Activated CD4-positive, alpha-beta T cell treated with anti-CD3 and anti-CD28 coated beads, Interleukin-2, amount 50 U/mL, for 24 hours (primary cell): Measurements from ENCODE around the gene VAX1.

Source experiments
- DNase-seq, 2 donors: peaks; one replicate each; pipeline ENCODE4 v3.0.0-alpha.2; 2020; ENCODE audit warnings: low read depth in 1 of 2, low spot score in 1 of 2

The VAX1 gene

GRCh38 chr10:117164592-117165537, 26.8 kb upstream of the VAX1 start:
- DNase-seq = no peak

GRCh38 chr10:117163954-117164548, 26.0 kb upstream of the VAX1 start:
- no peak for DNase-seq

- no peak for DNase-seq
These were observed 25.2 kb upstream of the VAX1 start for GRCh38 chr10:117163061-117163953.

GRCh38 chr10:117162093-117163060, 24.3 kb upstream of the VAX1 start:
- no peak for DNase-seq

- DNase-seq = no peak
These were observed 23.4 kb upstream of the VAX1 start for GRCh38 chr10:117161386-117162033.

GRCh38 chr10:117160567-117160966, 22.5 kb upstream of the VAX1 start:
- DNase-seq = no peak

- no peak for DNase-seq
These were observed 21.3 kb upstream of the VAX1 start for GRCh38 chr10:117159390-117159789.

- DNase-seq = no peak
These were observed 20.2 kb upstream of the VAX1 start for GRCh38 chr10:117158297-117158696.

GRCh38 chr10:117152668-117153067, 14.6 kb upstream of the VAX1 start:
- DNase-seq = no peak

- no peak for DNase-seq
These were observed 10.2 kb upstream of the VAX1 start for GRCh38 chr10:117148284-117148683.

- DNase-seq = no peak
These were observed 6.9 kb upstream of the VAX1 start for GRCh38 chr10:117145019-117145418.

GRCh38 chr10:117143103-117143823, 5.2 kb upstream of the VAX1 start:
- DNase-seq = no peak

GRCh38 chr10:117140525-117140902, 2.4 kb upstream of the VAX1 start:
- no peak for DNase-seq

- no peak for DNase-seq
These were observed 1.8 kb upstream of the VAX1 start for GRCh38 chr10:117139581-117140524.

GRCh38 chr10:117138838-117139580, 939 bp upstream of the VAX1 start:
- DNase-seq = no peak

- no peak for DNase-seq
These were observed 799 bp downstream of the VAX1 start for GRCh38 chr10:117137031-117137910.
